ENCODE measurements around the gene MICA. TPM values are rescaled to one million over a fixed set of nuclear protein-coding genes. Genes with fewer than 3 reads are reported as not detected.

Gene MICA
- polyA plus RNA-seq, 1 of the 3 experiments (the other 2 are of a cell fraction): 28.8 TPM

- ChIA-PET POLR2A (no interaction called here), CTCF (interaction anchor here (0.9 to 3.8 kb wide), 3 partner anchors 9 to 922 kb away, joined by 3 to 34 read pairs (median 6); no protein-coding TSS in a partner anchor)
- Histone ChIP-seq H3K27me3 (ENCODE audit: insufficient read depth) (peaks cover 45% of the 10 kb centered on the region; the same call in 1 of the 2 replicates), H3K9ac (no peak overlapping the region), H3K9me3 (0 out of 2 replicates have a peak, but pooled peaks cover 13% of the 10 kb centered on the region), H3K79me2 (ENCODE audit: insufficient read depth) (no peaks in the 10 kb centered on the region), H4K20me1 (ENCODE audit: insufficient read depth) (no peaks in the 10 kb centered on the region), H3F3A (replicated peaks; ENCODE audit: insufficient read depth) (no peaks in the 10 kb centered on the region), H3K27ac (ENCODE audit: low read depth in 2 of 2, low read length in 1 of 2) (no peak overlapping the region), H3K36me3 (replicated peaks in 1 of 2; ENCODE audit: control insufficient read depth in 1 of 2, insufficient read depth in 2 of 2, low read length in 1 of 2) (no peaks in the 10 kb centered on the region), H3K9me2 (no peaks in the 10 kb centered on the region), H3K4me2 (no peak overlapping the region), H2AFZ (ENCODE audit: low read depth) (no peak overlapping the region), H3K4me1 (ENCODE audit: control insufficient read depth in 1 of 2, insufficient read depth in 2 of 2, low read depth in 1 of 2, low read length in 1 of 2) (no peaks in the 10 kb centered on the region), H3K4me3 (ENCODE audit: low read depth in 2 of 2, low read length in 1 of 2) (no peak overlapping the region)
- DNase-seq: no peak
- TF ChIP-seq MAX (IDR thresholded peaks at IDR 0.05; ENCODE audit: low read depth) (no peak), REST (IDR thresholded peaks at IDR 0.05; ENCODE audit: low read depth, low read length) (peak; percentile 66; the same call in 1 of the 2 replicates), USF2 (IDR thresholded peaks at IDR 0.05; ENCODE audit: borderline replicate concordance, low read depth, low read length) (no peak), SIN3A (IDR thresholded peaks at IDR 0.05; ENCODE audit: borderline replicate concordance, low read depth, low read length) (no peak)
Observed at GRCh38 chr6:31375699-31376098, 27.7 kb upstream of the MICA start.

GRCh38 chr6:31377029-31377428 lies 26.4 kb upstream of the MICA start:
- no peaks in the 10 kb centered on the region for H3K36me3 ChIP-seq (replicated peaks in 1 of 2; ENCODE audit: control insufficient read depth in 1 of 2, insufficient read depth in 2 of 2, low read length in 1 of 2)
- no peaks in the 10 kb centered on the region for H4K20me1 ChIP-seq (ENCODE audit: insufficient read depth)
- H3K9me3 ChIP-seq: 0 out of 2 replicates have a peak, but pooled peaks cover 10% of the 10 kb centered on the region
- no peak overlapping the region for H2AFZ ChIP-seq (ENCODE audit: low read depth)
- no peak overlapping the region for H3K9ac ChIP-seq
- H3K79me2 ChIP-seq (ENCODE audit: insufficient read depth): no peaks in the 10 kb centered on the region
- ChIA-PET POLR2A (no interaction called here), CTCF (interaction anchor here (1.1 to 3.8 kb wide), 3 partner anchors 10 to 65 kb away, joined by 3 to 34 read pairs (median 6); no protein-coding TSS in a partner anchor)
- no peaks in the 10 kb centered on the region for H3K4me1 ChIP-seq (ENCODE audit: control insufficient read depth in 1 of 2, insufficient read depth in 2 of 2, low read depth in 1 of 2, low read length in 1 of 2)
- peaks cover 51% of the 10 kb centered on the region for H3K27me3 ChIP-seq (ENCODE audit: insufficient read depth)
- H3K4me3 ChIP-seq (ENCODE audit: low read depth in 2 of 2, low read length in 1 of 2): no peak overlapping the region
- no CpG with 5 or more reads among the region's 4 CpGs for WGBS (ENCODE audit: low lambda C conversion rate)
- H3K9me2 ChIP-seq: no peaks in the 10 kb centered on the region
- no peak for DNase-seq
- H3K4me2 ChIP-seq: no peak overlapping the region
- H3K27ac ChIP-seq (ENCODE audit: low read depth in 2 of 2, low read length in 1 of 2): no peak overlapping the region
- TF ChIP-seq MAX (IDR thresholded peaks at IDR 0.05; ENCODE audit: low read depth) (no peak), FOXM1 (IDR thresholded peaks at IDR 0.05; ENCODE audit: low read depth) (no peak), RFX5 (IDR thresholded peaks at IDR 0.05; ENCODE audit: low read length) (no peak), EZH2phosphoT487 (IDR thresholded peaks at IDR 0.05; ENCODE audit: borderline replicate concordance, low read depth) (no peak), EP300 (IDR thresholded peaks at IDR 0.05; ENCODE audit: borderline replicate concordance in 1 of 2, low read depth in 1 of 2, low read length in 1 of 2) (no peak), GATA2 (CRISPR knock-in tag; IDR thresholded peaks at IDR 0.05) (no peak), NRF1 (IDR thresholded peaks at IDR 0.05; ENCODE audit: low read depth, low read length) (no peak), POLR2AphosphoS5 (IDR thresholded peaks at IDR 0.05; ENCODE audit: low read depth, low read length) (no peak), SMC3 (IDR thresholded peaks at IDR 0.05; ENCODE audit: low read depth, low read length) (no peak), YY1 (IDR thresholded peaks at IDR 0.05; ENCODE audit: low read depth) (no peak)
- no peaks in the 10 kb centered on the region for H3F3A ChIP-seq (replicated peaks; ENCODE audit: insufficient read depth)
